Stimulated activated CD4-positive, alpha-beta T cell treated with anti-CD3 and anti-CD28 coated beads, Interleukin-1b, Interleukin-23, amount 100 ng/mL, for 1 hour (primary cell): Measurements from ENCODE around the gene HOMER3.

Source experiments
- DNase-seq, 2 donors: peaks; one replicate each; pipeline ENCODE4 v3.0.0-alpha.2; 2020; ENCODE audit warnings: low read depth in 2 of 2

Gene HOMER3

GRCh38 chr19:18879579-18880373 is 61.2 kb downstream of the HOMER3 start:
- no peak for DNase-seq
